K562 (cell line): ENCODE measurements around the gene NSMCE1. TPM values are rescaled to one million over a fixed set of nuclear protein-coding genes. Genes with fewer than 3 reads are reported as not detected.
"Not testable (repeated sequence)": the region's sequence is repeated elsewhere in the genome, so short reads cannot be mapped to it uniquely, and the experiment has no call there.

Experiments
- ATAC-seq: fragments of 200-7000 bp; cut with Tn5 transposase; 3 replicates; pipeline ENCODE4 v1.9.1; 2020; ENCODE audit warnings: moderate library complexity
- BruUV-seq: library from RNA; stranded (reverse); fragments of 400-500 nt; replicated peaks from 2 replicates; lab custom pipeline; 2021; lab: Mats Ljungman, UMichigan
- CTCF ChIA-PET: fragments of 300-600 bp; formaldehyde crosslinking; extraction: SDS; loops from one replicate; lab custom pipeline; 2021; ENCODE audit warnings: low intra/inter-chr PET ratio; lab: Yijun Ruan, JAX
- POLR2A ChIA-PET: fragments of 300-600, 350-650 bp; sonication (Branson Sonifier 250); formaldehyde crosslinking; extraction: SDS; loops from one replicate; lab custom pipeline; 2021; ENCODE audit warnings: antibody characterized with exemption, inconsistent platforms; lab: Yijun Ruan, JAX
- DNase-seq, 4 experiments: peaks; one replicate each; pipeline versions ENCODE4 v3.0.0 to v3.0.0-alpha.2; 2011 to 2018; ENCODE audit warnings: low spot score in 3 of 4, mixed read lengths in 3 of 4; ENCODE audit errors: extremely low read depth in 1 of 4
- FAIRE-seq: peaks from 2 replicates; lab custom pipeline; 2011; peaks lifted over from hg19 to GRCh38; lab: Jason Lieb, UNC
- H2AFZ ChIP-seq: 2 replicates; pipeline ENCODE4 v1.6.0; 2011; ENCODE audit warnings: low read depth, low read length, control low read depth, inconsistent platforms
- H3K27ac ChIP-seq: fragments of 200-600 bp; 3 replicates; pipeline ENCODE4 v1.8.0; 2011; ENCODE audit warnings: low read depth, mild to moderate bottlenecking, control low read depth, inconsistent platforms, low read length, moderate library complexity, mixed read lengths; ENCODE audit errors: extremely low read depth
- H3K27me3 ChIP-seq, 2 experiments: fragments of 300-600 bp in 1 of 2; 2 replicates in 1 of 2; 3 replicates in 1 of 2; pipeline versions ENCODE4 v1.6.0 to v1.8.0; 2011; ENCODE audit warnings: inconsistent platforms in 2 of 2, low read length in 2 of 2, mild to moderate bottlenecking in 1 of 2, mixed read lengths in 1 of 2, moderate library complexity in 1 of 2; ENCODE audit not compliant: control insufficient read depth in 2 of 2, insufficient read depth in 2 of 2
- H3K36me3 ChIP-seq: fragments of 300-600 bp; 3 replicates; pipeline ENCODE4 v1.8.0; 2011; ENCODE audit warnings: mild to moderate bottlenecking, low read length, inconsistent platforms; ENCODE audit not compliant: control insufficient read depth, insufficient read depth
- H3K4me1 ChIP-seq, 2 experiments: fragments of 200-600 bp in 1 of 2; replicated peaks in 1 of 2; 2 replicates in 1 of 2; 3 replicates in 1 of 2; pipeline versions ENCODE4 v1.5.1 to v1.8.0; 2011; ENCODE audit warnings: inconsistent platforms in 2 of 2, low read length in 2 of 2, mild to moderate bottlenecking in 1 of 2, mixed read lengths in 1 of 2, moderate library complexity in 1 of 2; ENCODE audit not compliant: control insufficient read depth in 2 of 2, insufficient read depth in 2 of 2
- H3K4me2 ChIP-seq: 2 replicates; pipeline ENCODE4 v1.6.1; 2011; ENCODE audit warnings: low read length, control low read depth, inconsistent platforms, mixed read lengths; ENCODE audit not compliant: insufficient read depth
- H3K4me3 ChIP-seq: fragments of 200-600 bp; sonication (generic), shearing (Covaris generic); 2 replicates; pipeline ENCODE4 v1.5.1; 2016; ENCODE audit warnings: control low read depth, inconsistent platforms
- H3K79me2 ChIP-seq: fragments of 200-600 bp; 3 replicates; pipeline ENCODE4 v1.8.0; 2011; ENCODE audit warnings: low read length, inconsistent platforms; ENCODE audit not compliant: control insufficient read depth, insufficient read depth
- H3K9ac ChIP-seq, 2 experiments: 2 replicates each; pipeline versions ENCODE4 v1.6.0 to v1.6.1; 2011; ENCODE audit warnings: low read depth in 2 of 2, low read length in 2 of 2, control low read depth in 1 of 2, inconsistent platforms in 1 of 2, mild to moderate bottlenecking in 1 of 2, mixed read lengths in 1 of 2; ENCODE audit not compliant: insufficient read depth in 1 of 2
- H3K9me1 ChIP-seq: one replicate; pipeline ENCODE4 v1.6.0; 2011; ENCODE audit warnings: inconsistent platforms, mild to moderate bottlenecking, low read length, moderate library complexity; ENCODE audit not compliant: control insufficient read depth, insufficient read depth
- H3K9me3 ChIP-seq: replicated peaks from 2 replicates; pipeline ENCODE4 v1.5.1; 2011; ENCODE audit warnings: low read depth, low read length, inconsistent platforms; ENCODE audit not compliant: control insufficient read depth, insufficient read depth
- H4K20me1 ChIP-seq: replicated peaks from 2 replicates; pipeline ENCODE4 v1.6.1; 2011; ENCODE audit warnings: low read length, inconsistent platforms, mixed read lengths; ENCODE audit not compliant: control insufficient read depth, insufficient read depth
- CHD4 ChIP-seq: fragments of 200-600 bp; sonication (generic); IDR thresholded peaks from 3 replicates; pipeline ENCODE4 v1.6.1; 2012; ENCODE audit warnings: low read depth, mild to moderate bottlenecking, mixed read lengths, low read length, inconsistent platforms; ENCODE audit not compliant: insufficient read depth, insufficient replicate concordance, poor library complexity, severe bottlenecking
- DPF2 ChIP-seq: fragments of 450-650 bp; IDR thresholded peaks from 2 replicates; pipeline ENCODE4 v1.6.1; 2016
- WGBS: fragments of 100-300 bp; shearing (Covaris generic); methylation state at CpG from one replicate; pipeline ENCODE4 v1.1.6; 2016; ENCODE audit warnings: low coverage, mixed read lengths; ENCODE audit not compliant: insufficient coverage; ENCODE audit errors: missing lambda C conversion rate; 5-methylcytosine and 5-hydroxymethylcytosine counted together
- in situ Hi-C: fragments of 300-500 bp; cut with MboI; formaldehyde crosslinking; loops from 4 replicates; pipeline ENCODE4 v1.15.0; 2018; ENCODE audit warnings: inconsistent platforms, mixed read lengths
- intact Hi-C: fragments of 100-400 bp; cut with micrococcal nuclease; formaldehyde crosslinking; loops from 2 replicates; pipeline ENCODE4 v1.14.2; 2022
- polyA plus RNA-seq, 8 experiments: library from polyadenylated mRNA; depleted of rRNA in 4 of 8; stranded (reverse) in 5 of 8; unstranded in 3 of 8; fragments of >200 nt; fragmentation: Nextera tagmentation in 2 of 8; fragmentation: Illumina TruSeq in 1 of 8; extraction: Ambion mirVana in 2 of 8; extraction: Trizol in 1 of 8; gene quantifications; 2 replicates each; pipeline versions ENCODE4 v1.2.1 to v1.2.3, GENCODE V29; 2011 to 2014; ENCODE audit warnings: inconsistent platforms in 1 of 8, missing spikeins in 1 of 8
- total RNA-seq, 7 experiments: library from RNA; depleted of rRNA in 6 of 7; stranded (reverse); fragments of >200 nt in 6 of 7; fragmentation: Illumina TruSeq in 2 of 7; extraction: Trizol in 2 of 7; gene quantifications; 2 replicates each; pipeline versions ENCODE4 v1.2.1 to v1.2.3, GENCODE V29; 2011 to 2021; ENCODE audit warnings: low replicate concordance in 1 of 7
- TF ChIP-seq, protein P1 (sequence below): fragments of 200-800 bp; sonication (Bioruptor generic); IDR thresholded peaks from 2 replicates; pipeline ENCODE4 v1.6.1; 2017; ENCODE audit warnings: missing genetic modification characterization, missing compliant biosample characterization
- TF ChIP-seq, protein P2 (sequence below): fragments of 250-450 bp; sonication (Bioruptor Pico); IDR thresholded peaks from 2 replicates; pipeline ENCODE4 v1.5.0; 2020; ENCODE audit warnings: mild to moderate bottlenecking, borderline replicate concordance

NSMCE1 gene
- total and polyA plus RNA-seq, 9 of the 15 experiments (the other 6 are each of a cell fraction or from before 2014, with no cell fraction given) = 52.1 to 163 (median 61.5) TPM

- 46% methylated on average over 1 of the region's 1 CpG for WGBS
- intact Hi-C loops = no loop called here
- no peak overlapping the region for H2AFZ ChIP-seq
- no peaks in the 10 kb centered on the region for H3K36me3 ChIP-seq
- no peaks in the 10 kb centered on the region for H3K9me1 ChIP-seq
- CTCF ChIA-PET = no interaction called here
- DNase-seq = no peak
- TF ChIP-seq CHD4 = no peak
- TF ChIP-seq DPF2 = no peak
- TF ChIP-seq, protein P1, sequence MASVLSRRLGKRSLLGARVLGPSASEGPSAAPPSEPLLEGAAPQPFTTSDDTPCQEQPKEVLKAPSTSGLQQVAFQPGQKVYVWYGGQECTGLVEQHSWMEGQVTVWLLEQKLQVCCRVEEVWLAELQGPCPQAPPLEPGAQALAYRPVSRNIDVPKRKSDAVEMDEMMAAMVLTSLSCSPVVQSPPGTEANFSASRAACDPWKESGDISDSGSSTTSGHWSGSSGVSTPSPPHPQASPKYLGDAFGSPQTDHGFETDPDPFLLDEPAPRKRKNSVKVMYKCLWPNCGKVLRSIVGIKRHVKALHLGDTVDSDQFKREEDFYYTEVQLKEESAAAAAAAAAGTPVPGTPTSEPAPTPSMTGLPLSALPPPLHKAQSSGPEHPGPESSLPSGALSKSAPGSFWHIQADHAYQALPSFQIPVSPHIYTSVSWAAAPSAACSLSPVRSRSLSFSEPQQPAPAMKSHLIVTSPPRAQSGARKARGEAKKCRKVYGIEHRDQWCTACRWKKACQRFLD (CRISPR knock-in tag) = no peak
- TF ChIP-seq, protein P2, sequence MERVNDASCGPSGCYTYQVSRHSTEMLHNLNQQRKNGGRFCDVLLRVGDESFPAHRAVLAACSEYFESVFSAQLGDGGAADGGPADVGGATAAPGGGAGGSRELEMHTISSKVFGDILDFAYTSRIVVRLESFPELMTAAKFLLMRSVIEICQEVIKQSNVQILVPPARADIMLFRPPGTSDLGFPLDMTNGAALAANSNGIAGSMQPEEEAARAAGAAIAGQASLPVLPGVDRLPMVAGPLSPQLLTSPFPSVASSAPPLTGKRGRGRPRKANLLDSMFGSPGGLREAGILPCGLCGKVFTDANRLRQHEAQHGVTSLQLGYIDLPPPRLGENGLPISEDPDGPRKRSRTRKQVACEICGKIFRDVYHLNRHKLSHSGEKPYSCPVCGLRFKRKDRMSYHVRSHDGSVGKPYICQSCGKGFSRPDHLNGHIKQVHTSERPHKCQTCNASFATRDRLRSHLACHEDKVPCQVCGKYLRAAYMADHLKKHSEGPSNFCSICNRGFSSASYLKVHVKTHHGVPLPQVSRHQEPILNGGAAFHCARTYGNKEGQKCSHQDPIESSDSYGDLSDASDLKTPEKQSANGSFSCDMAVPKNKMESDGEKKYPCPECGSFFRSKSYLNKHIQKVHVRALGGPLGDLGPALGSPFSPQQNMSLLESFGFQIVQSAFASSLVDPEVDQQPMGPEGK (CRISPR knock-in tag) = no peak
- TF ChIP-seq, all 486 proteins: peak for 0
- H3K79me2 ChIP-seq = no peaks in the 10 kb centered on the region
- BruUV-seq = no TSS peak
- ATAC-seq (no peak), FAIRE-seq (no peak)
- POLR2A ChIA-PET = interaction anchor here (1.2 kb wide), 1 partner anchor 10 kb away, joined by 3 read pairs; no protein-coding TSS in a partner anchor
- peaks cover 0 to 3% of the 10 kb centered on the region in 2 experiments; a peak in 1 of 5 replicates for H3K27me3 ChIP-seq
- in situ Hi-C loops = no loop called here
- H3K4me2 ChIP-seq = no peak overlapping the region
- H3K27ac ChIP-seq = no peak overlapping the region
- no peaks in the 10 kb centered on the region; a peak in 1 of 5 replicates for H3K4me1 ChIP-seq
- no peaks in the 10 kb centered on the region for H3K9me3 ChIP-seq
- H3K4me3 ChIP-seq = no peak overlapping the region
- H3K9ac ChIP-seq = no peak overlapping the region
- H4K20me1 ChIP-seq = no peaks in the 10 kb centered on the region
Measured at GRCh38 chr16:27275394-27275793, 6.8 kb upstream of the NSMCE1 start.

DNA sequence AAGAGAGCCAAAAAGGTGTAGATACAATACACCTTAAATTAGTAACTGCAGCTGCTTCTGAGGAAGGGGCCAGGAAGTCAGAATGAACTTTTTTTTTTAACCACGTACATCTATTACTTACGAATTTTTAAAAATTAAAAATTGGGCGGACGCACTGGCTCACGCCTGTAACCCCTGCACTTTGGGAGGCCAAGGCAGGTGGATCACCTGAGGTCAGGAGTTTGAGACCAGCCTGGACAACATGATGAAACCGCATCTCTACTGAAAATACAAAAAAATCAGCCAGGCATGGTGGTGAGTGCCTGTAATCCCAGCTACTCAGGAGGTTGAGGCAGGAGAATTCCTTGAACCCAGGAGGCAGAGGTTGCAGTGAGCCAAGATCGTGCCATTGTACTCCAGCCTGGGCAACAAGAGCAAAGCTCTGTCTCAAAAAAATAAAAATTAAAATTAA, 5.9 kb upstream of the NSMCE1 start:
- in situ Hi-C loops, H3K4me2 ChIP-seq, H3K79me2 ChIP-seq, intact Hi-C loops, DNase-seq, FAIRE-seq, H3K9me1 ChIP-seq, CTCF ChIA-PET, H3K4me3 ChIP-seq, H4K20me1 ChIP-seq, H3K27ac ChIP-seq, H3K4me1 ChIP-seq, H3K9me3 ChIP-seq, H3K9ac ChIP-seq, ATAC-seq, H2AFZ ChIP-seq, H3K27me3 ChIP-seq, BruUV-seq, H3K36me3 ChIP-seq: not testable (repeated sequence)
- POLR2A ChIA-PET = interaction anchor here (0.5 to 0.6 kb wide), 2 partner anchors 95 to 309 kb away, joined by 3 read pairs; no protein-coding TSS in a partner anchor
- 54% methylated on average over 7 of the region's 7 CpGs for WGBS
